ENCODE results near the gene FADS3. TPM values are rescaled to one million over a fixed set of nuclear protein-coding genes. Genes with fewer than 3 reads are reported as not detected.

The FADS3 gene
- total RNA-seq, 1 experiment from 2014 or later, result 22.6 TPM

GRCh38 chr11:61875698-61876097, 15.6 kb downstream of the FADS3 start:
- no peaks in the 10 kb centered on the region for H3K9me3 ChIP-seq (ENCODE audit: control insufficient read depth, insufficient read depth, low read depth, low read length)
- no peak overlapping the region for H3K27ac ChIP-seq (ENCODE audit: low read length)
- in situ Hi-C loops (cut with HindIII; ENCODE audit: low pct_unique_long_range_greater_than_20kb, low sequenced_read_pairs) (no loop called here), intact Hi-C loops (cut with micrococcal nuclease; ENCODE audit: unreplicated experiment) (no loop called here)
- ATAC-seq, result no peak
- no TSS peak for BruUV-seq (replicated peaks)
- peaks cover 4% of the 10 kb centered on the region for H3K4me1 ChIP-seq (ENCODE audit: control insufficient read depth, insufficient read depth, low read length)
- POLR2A ChIA-PET, result no interaction called here
- CTCF ChIA-PET, result no interaction called here
- no peak for TF ChIP-seq SIN3A (IDR thresholded peaks at IDR 0.05; ENCODE audit: borderline replicate concordance, insufficient read depth, low read depth, low read length)
- no peak for TF ChIP-seq TCF7L2 (IDR thresholded peaks at IDR 0.05; ENCODE audit: low read depth, low read length)
- no peak for TF ChIP-seq POLR2AphosphoS5 (IDR thresholded peaks at IDR 0.05; ENCODE audit: low read depth, low read length)
- TF ChIP-seq REST (IDR thresholded peaks at IDR 0.05; ENCODE audit: insufficient read depth in 1 of 2, low read depth in 2 of 2, low read length in 1 of 2), result no peak
- H3K36me3 ChIP-seq (ENCODE audit: control insufficient read depth, insufficient read depth, low read length), result no peaks in the 10 kb centered on the region
- no peak for DNase-seq (ENCODE audit: low read depth, low spot score)
- H3K4me3 ChIP-seq (ENCODE audit: low read depth in 2 of 2, low read length in 2 of 2), result no peak overlapping the region
- no peaks in the 10 kb centered on the region for H3K27me3 ChIP-seq (ENCODE audit: control insufficient read depth, insufficient read depth, low read length)

GRCh38 chr11:61874853-61875252, 16.5 kb downstream of the FADS3 start:
- TF ChIP-seq TCF7L2 (IDR thresholded peaks at IDR 0.05; ENCODE audit: low read depth, low read length) (no peak), POLR2AphosphoS5 (IDR thresholded peaks at IDR 0.05; ENCODE audit: low read depth, low read length) (no peak), REST (IDR thresholded peaks at IDR 0.05; ENCODE audit: insufficient read depth in 1 of 2, low read depth in 2 of 2, low read length in 1 of 2) (no peak), SIN3A (IDR thresholded peaks at IDR 0.05; ENCODE audit: borderline replicate concordance, insufficient read depth, low read depth, low read length) (no peak)
- TF ChIP-seq, protein P1, sequence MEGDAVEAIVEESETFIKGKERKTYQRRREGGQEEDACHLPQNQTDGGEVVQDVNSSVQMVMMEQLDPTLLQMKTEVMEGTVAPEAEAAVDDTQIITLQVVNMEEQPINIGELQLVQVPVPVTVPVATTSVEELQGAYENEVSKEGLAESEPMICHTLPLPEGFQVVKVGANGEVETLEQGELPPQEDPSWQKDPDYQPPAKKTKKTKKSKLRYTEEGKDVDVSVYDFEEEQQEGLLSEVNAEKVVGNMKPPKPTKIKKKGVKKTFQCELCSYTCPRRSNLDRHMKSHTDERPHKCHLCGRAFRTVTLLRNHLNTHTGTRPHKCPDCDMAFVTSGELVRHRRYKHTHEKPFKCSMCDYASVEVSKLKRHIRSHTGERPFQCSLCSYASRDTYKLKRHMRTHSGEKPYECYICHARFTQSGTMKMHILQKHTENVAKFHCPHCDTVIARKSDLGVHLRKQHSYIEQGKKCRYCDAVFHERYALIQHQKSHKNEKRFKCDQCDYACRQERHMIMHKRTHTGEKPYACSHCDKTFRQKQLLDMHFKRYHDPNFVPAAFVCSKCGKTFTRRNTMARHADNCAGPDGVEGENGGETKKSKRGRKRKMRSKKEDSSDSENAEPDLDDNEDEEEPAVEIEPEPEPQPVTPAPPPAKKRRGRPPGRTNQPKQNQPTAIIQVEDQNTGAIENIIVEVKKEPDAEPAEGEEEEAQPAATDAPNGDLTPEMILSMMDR (IDR thresholded peaks at IDR 0.05), result no peak
- intact Hi-C loops (cut with micrococcal nuclease; ENCODE audit: unreplicated experiment), result no loop called here

More at GRCh38 chr11:61874853-61875252, 16.5 kb downstream of the FADS3 start:
- in situ Hi-C loops (cut with HindIII; ENCODE audit: low pct_unique_long_range_greater_than_20kb, low sequenced_read_pairs), result no loop called here
- Histone ChIP-seq H3K4me3 (ENCODE audit: low read depth in 2 of 2, low read length in 2 of 2) (no peak overlapping the region), H3K27ac (ENCODE audit: low read length) (no peak overlapping the region), H3K4me1 (ENCODE audit: control insufficient read depth, insufficient read depth, low read length) (peaks cover 11% of the 10 kb centered on the region), H3K27me3 (ENCODE audit: control insufficient read depth, insufficient read depth, low read length) (no peaks in the 10 kb centered on the region), H3K36me3 (ENCODE audit: control insufficient read depth, insufficient read depth, low read length) (no peaks in the 10 kb centered on the region), H3K9me3 (ENCODE audit: control insufficient read depth, insufficient read depth, low read depth, low read length) (no peaks in the 10 kb centered on the region)
- no peak for DNase-seq (ENCODE audit: low read depth, low spot score)
- ChIA-PET POLR2A (no interaction called here), CTCF (interaction anchor here (1.0 kb wide), 1 partner anchor 24 kb away, joined by 13 read pairs; no protein-coding TSS in a partner anchor)
- BruUV-seq (replicated peaks), result no TSS peak
- ATAC-seq, result no peak

Measured in Panc1 (cell line).